WTC11 (cell line): ENCODE measurements around the gene LYZ. TPM values are rescaled to one million over a fixed set of nuclear protein-coding genes. Genes with fewer than 3 reads are reported as not detected.

Experiments used
- AR ChIP-seq: fragments of 250-450 bp; sonication (Bioruptor Pico); IDR thresholded peaks from 2 replicates; pipeline ENCODE4 v1.9.0; 2021; ENCODE audit warnings: mild to moderate bottlenecking
- ATF1 ChIP-seq: sonication (generic); formaldehyde crosslinking; IDR thresholded peaks from 2 replicates; pipeline ENCODE4 v1.8.1; 2023; ENCODE audit warnings: mild to moderate bottlenecking, moderate library complexity, missing genetic modification reagents
- CDX4 ChIP-seq: fragments of 250-450 bp; sonication (Bioruptor Pico); IDR thresholded peaks from 2 replicates; pipeline ENCODE4 v1.9.0; 2021; ENCODE audit warnings: moderate library complexity, mild to moderate bottlenecking, inconsistent platforms, borderline replicate concordance
- CREM ChIP-seq: sonication (generic); formaldehyde crosslinking; IDR thresholded peaks from 2 replicates; pipeline ENCODE4 v1.8.1; 2022; ENCODE audit warnings: mild to moderate bottlenecking, missing genetic modification reagents, moderate library complexity
- E2F4 ChIP-seq: sonication (generic); formaldehyde crosslinking; IDR thresholded peaks from 2 replicates; pipeline ENCODE4 v1.8.1; 2022; ENCODE audit warnings: low read depth, mild to moderate bottlenecking, moderate library complexity, missing genetic modification reagents, borderline replicate concordance
- FOXK1 ChIP-seq: sonication (generic); formaldehyde crosslinking; IDR thresholded peaks from 2 replicates; pipeline ENCODE4 v1.8.0; 2022; ENCODE audit warnings: mild to moderate bottlenecking, moderate library complexity, missing genetic modification reagents
- GABPB1 ChIP-seq: sonication (generic); formaldehyde crosslinking; IDR thresholded peaks from 2 replicates; pipeline ENCODE4 v1.8.1; 2023; ENCODE audit warnings: mild to moderate bottlenecking, missing genetic modification reagents
- HMGA2 ChIP-seq: fragments of 250-450 bp; sonication (Bioruptor Pico); IDR thresholded peaks from 2 replicates; pipeline ENCODE4 v1.4.0; 2021; ENCODE audit warnings: mild to moderate bottlenecking, moderate library complexity
- JUN ChIP-seq: sonication (generic); formaldehyde crosslinking; IDR thresholded peaks from 2 replicates; pipeline ENCODE4 v1.8.0; 2023; ENCODE audit warnings: mild to moderate bottlenecking, missing genetic modification reagents
- MAX ChIP-seq: sonication (generic); formaldehyde crosslinking; IDR thresholded peaks from 2 replicates; pipeline ENCODE4 v1.8.0; 2022; ENCODE audit warnings: mild to moderate bottlenecking, missing genetic modification reagents
- NFYB ChIP-seq: sonication (generic); formaldehyde crosslinking; conservative IDR thresholded peaks from 2 replicates; pipeline ENCODE4 v1.8.0; 2022; ENCODE audit warnings: low read depth, missing genetic modification reagents
- NR1H2 ChIP-seq: sonication (generic); formaldehyde crosslinking; IDR thresholded peaks from 2 replicates; pipeline ENCODE4 v1.9.0; 2021; ENCODE audit warnings: mild to moderate bottlenecking, moderate library complexity, missing genetic modification reagents
- OVOL2 ChIP-seq: fragments of 250-450 bp; sonication (Bioruptor Pico); IDR thresholded peaks from 2 replicates; pipeline ENCODE4 v1.9.0; 2021; ENCODE audit warnings: mild to moderate bottlenecking, borderline replicate concordance
- RORB ChIP-seq: fragments of 250-450 bp; sonication (Bioruptor Pico); IDR thresholded peaks from 2 replicates; pipeline ENCODE4 v1.9.0; 2021; ENCODE audit warnings: mild to moderate bottlenecking
- SMAD4 ChIP-seq: sonication (generic); formaldehyde crosslinking; IDR thresholded peaks from 2 replicates; pipeline ENCODE4 v1.8.0; 2022; ENCODE audit warnings: mild to moderate bottlenecking, missing genetic modification reagents
- SOX15 ChIP-seq: fragments of 250-450 bp; sonication (Bioruptor Pico); IDR thresholded peaks from 2 replicates; pipeline ENCODE4 v1.9.0; 2021; ENCODE audit warnings: mild to moderate bottlenecking
- TP53 ChIP-seq: sonication (generic); formaldehyde crosslinking; IDR thresholded peaks from 2 replicates; pipeline ENCODE4 v1.8.1; 2023; ENCODE audit warnings: mild to moderate bottlenecking, missing genetic modification reagents
- ZBTB43 ChIP-seq: sonication (generic); formaldehyde crosslinking; IDR thresholded peaks from 2 replicates; pipeline ENCODE4 v1.8.1; 2023; ENCODE audit warnings: mild to moderate bottlenecking, missing genetic modification reagents
- ZMAT4 ChIP-seq: fragments of 250-450 bp; sonication (Bioruptor Pico); IDR thresholded peaks from 2 replicates; pipeline ENCODE4 v1.9.0; 2021; ENCODE audit warnings: mild to moderate bottlenecking
- ZNF263 ChIP-seq: sonication (generic); formaldehyde crosslinking; IDR thresholded peaks from 2 replicates; pipeline ENCODE4 v1.8.1; 2022; ENCODE audit warnings: low read depth, mild to moderate bottlenecking, moderate library complexity, missing genetic modification reagents
- ZNF317 ChIP-seq: sonication (generic); formaldehyde crosslinking; IDR thresholded peaks from 2 replicates; pipeline ENCODE4 v1.8.1; 2023; ENCODE audit warnings: low read depth, mild to moderate bottlenecking, moderate library complexity, missing genetic modification reagents, borderline replicate concordance
- ZNF416 ChIP-seq: fragments of 250-450 bp; sonication (Bioruptor Pico); IDR thresholded peaks from 2 replicates; pipeline ENCODE4 v1.9.0; 2021; ENCODE audit warnings: mild to moderate bottlenecking, inconsistent platforms
- total RNA-seq: library from RNA; stranded (reverse); gene quantifications from 3 replicates; pipeline ENCODE4 v1.2.3, GENCODE V29; 2021
- TF ChIP-seq, protein P1 (sequence below): fragments of 200-600 bp; IDR thresholded peaks from 2 replicates; pipeline ENCODE4 v1.8.0; 2022; ENCODE audit warnings: antibody characterized with exemption
- TF ChIP-seq, protein P2 (sequence below): sonication (generic); formaldehyde crosslinking; IDR thresholded peaks from 2 replicates; pipeline ENCODE4 v1.8.0; 2023; ENCODE audit warnings: mild to moderate bottlenecking, missing genetic modification reagents
- TF ChIP-seq, protein P3 (sequence below): sonication (generic); formaldehyde crosslinking; IDR thresholded peaks from 2 replicates; pipeline ENCODE4 v1.8.1; 2023; ENCODE audit warnings: mild to moderate bottlenecking, missing genetic modification reagents, moderate library complexity
- TF ChIP-seq, protein P4 (sequence below): sonication (generic); formaldehyde crosslinking; IDR thresholded peaks from 2 replicates; pipeline ENCODE4 v1.8.1; 2023; ENCODE audit warnings: mild to moderate bottlenecking, missing genetic modification reagents, moderate library complexity

The LYZ gene
- total RNA-seq, 1 experiment from 2014 or later = 1.0 TPM

DNA sequence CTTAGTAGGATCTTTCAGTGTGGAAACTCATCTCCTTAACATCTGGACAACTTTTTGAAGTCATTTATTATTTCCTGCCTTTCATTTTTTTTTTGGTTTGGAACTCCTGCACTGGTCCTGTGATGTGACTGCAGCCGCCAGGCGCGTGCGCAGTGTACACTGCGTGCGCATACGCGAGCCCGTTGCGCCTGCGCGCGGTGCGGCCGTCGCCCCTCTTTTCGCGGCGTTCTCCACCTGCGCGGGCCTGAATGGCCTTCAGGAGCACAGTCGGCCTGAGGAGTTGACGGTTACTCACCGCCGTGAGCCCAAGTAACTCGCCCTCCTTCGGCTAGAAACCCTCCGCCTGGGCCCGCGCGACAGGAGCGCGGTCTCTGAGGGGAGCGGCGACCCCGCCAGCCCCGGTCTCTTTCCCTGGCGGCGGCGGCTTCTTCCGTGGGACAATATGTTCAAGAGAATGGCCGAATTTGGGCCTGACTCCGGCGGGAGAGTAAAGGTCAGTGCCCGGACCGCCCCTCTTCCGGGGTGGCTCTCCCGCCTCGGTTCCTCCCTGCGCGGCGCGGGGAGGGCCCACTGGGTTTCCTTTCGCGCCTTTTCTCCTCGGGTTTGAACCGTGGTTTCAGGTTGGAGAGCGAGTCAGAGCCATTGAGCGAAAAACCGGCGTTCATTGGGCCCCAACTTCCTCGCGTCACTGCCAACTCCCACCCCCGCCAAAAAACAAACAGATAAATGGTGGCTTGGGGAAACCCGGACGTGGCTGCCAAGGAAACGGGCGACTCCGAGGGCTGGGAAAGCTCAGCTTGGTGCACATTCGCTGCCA, 11.6 kb downstream of the LYZ start, which contains the start of gene YEATS4 (continued):
- TF ChIP-seq ZBTB43 (CRISPR knock-in tag) (no peak), SOX15 (CRISPR knock-in tag) (no peak), E2F4 (CRISPR knock-in tag) (no peak), NFYB (CRISPR knock-in tag) (no peak; the same call in 1 of the 2 replicates), ZNF317 (CRISPR knock-in tag) (no peak), NR1H2 (CRISPR knock-in tag) (no peak), RORB (CRISPR knock-in tag) (no peak), ZMAT4 (no peak), TP53 (0 out of 2 replicates have a peak, but pooled peaks have one; percentile 50), ZNF416 (CRISPR knock-in tag) (no peak), CDX4 (CRISPR knock-in tag) (no peak), SMAD4 (0 out of 2 replicates have a peak, but pooled peaks have one; percentile 39), ZNF263 (CRISPR knock-in tag) (no peak), ATF1 (no peak), AR (0 out of 2 replicates have a peak, but pooled peaks have one; percentile 48), FOXK1 (peak; percentile 38), GABPB1 (CRISPR knock-in tag) (no peak), CREM (CRISPR knock-in tag) (peak; percentile 69; the same call in 1 of the 2 replicates), MAX (CRISPR knock-in tag) (peak; percentile 91), OVOL2 (CRISPR knock-in tag) (no peak), HMGA2 (CRISPR knock-in tag) (no peak), JUN (CRISPR knock-in tag) (0 out of 2 replicates have a peak, but pooled peaks have one; percentile 27)
- TF ChIP-seq, protein P1, sequence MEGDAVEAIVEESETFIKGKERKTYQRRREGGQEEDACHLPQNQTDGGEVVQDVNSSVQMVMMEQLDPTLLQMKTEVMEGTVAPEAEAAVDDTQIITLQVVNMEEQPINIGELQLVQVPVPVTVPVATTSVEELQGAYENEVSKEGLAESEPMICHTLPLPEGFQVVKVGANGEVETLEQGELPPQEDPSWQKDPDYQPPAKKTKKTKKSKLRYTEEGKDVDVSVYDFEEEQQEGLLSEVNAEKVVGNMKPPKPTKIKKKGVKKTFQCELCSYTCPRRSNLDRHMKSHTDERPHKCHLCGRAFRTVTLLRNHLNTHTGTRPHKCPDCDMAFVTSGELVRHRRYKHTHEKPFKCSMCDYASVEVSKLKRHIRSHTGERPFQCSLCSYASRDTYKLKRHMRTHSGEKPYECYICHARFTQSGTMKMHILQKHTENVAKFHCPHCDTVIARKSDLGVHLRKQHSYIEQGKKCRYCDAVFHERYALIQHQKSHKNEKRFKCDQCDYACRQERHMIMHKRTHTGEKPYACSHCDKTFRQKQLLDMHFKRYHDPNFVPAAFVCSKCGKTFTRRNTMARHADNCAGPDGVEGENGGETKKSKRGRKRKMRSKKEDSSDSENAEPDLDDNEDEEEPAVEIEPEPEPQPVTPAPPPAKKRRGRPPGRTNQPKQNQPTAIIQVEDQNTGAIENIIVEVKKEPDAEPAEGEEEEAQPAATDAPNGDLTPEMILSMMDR = no peak
- TF ChIP-seq, protein P2, sequence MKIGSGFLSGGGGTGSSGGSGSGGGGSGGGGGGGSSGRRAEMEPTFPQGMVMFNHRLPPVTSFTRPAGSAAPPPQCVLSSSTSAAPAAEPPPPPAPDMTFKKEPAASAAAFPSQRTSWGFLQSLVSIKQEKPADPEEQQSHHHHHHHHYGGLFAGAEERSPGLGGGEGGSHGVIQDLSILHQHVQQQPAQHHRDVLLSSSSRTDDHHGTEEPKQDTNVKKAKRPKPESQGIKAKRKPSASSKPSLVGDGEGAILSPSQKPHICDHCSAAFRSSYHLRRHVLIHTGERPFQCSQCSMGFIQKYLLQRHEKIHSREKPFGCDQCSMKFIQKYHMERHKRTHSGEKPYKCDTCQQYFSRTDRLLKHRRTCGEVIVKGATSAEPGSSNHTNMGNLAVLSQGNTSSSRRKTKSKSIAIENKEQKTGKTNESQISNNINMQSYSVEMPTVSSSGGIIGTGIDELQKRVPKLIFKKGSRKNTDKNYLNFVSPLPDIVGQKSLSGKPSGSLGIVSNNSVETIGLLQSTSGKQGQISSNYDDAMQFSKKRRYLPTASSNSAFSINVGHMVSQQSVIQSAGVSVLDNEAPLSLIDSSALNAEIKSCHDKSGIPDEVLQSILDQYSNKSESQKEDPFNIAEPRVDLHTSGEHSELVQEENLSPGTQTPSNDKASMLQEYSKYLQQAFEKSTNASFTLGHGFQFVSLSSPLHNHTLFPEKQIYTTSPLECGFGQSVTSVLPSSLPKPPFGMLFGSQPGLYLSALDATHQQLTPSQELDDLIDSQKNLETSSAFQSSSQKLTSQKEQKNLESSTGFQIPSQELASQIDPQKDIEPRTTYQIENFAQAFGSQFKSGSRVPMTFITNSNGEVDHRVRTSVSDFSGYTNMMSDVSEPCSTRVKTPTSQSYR (CRISPR knock-in tag) = no peak
- TF ChIP-seq, protein P3, sequence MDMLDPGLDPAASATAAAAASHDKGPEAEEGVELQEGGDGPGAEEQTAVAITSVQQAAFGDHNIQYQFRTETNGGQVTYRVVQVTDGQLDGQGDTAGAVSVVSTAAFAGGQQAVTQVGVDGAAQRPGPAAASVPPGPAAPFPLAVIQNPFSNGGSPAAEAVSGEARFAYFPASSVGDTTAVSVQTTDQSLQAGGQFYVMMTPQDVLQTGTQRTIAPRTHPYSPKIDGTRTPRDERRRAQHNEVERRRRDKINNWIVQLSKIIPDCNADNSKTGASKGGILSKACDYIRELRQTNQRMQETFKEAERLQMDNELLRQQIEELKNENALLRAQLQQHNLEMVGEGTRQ (CRISPR knock-in tag) = no peak
- TF ChIP-seq, protein P4, sequence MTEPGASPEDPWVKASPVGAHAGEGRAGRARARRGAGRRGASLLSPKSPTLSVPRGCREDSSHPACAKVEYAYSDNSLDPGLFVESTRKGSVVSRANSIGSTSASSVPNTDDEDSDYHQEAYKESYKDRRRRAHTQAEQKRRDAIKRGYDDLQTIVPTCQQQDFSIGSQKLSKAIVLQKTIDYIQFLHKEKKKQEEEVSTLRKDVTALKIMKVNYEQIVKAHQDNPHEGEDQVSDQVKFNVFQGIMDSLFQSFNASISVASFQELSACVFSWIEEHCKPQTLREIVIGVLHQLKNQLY (CRISPR knock-in tag) = no peak
